HUES48 (cell line): ENCODE measurements around the gene ADARB2.

Source experiments
- H3K27ac ChIP-seq: one replicate; pipeline ENCODE4 v1.7.0; 2013; ENCODE audit warnings: low read depth, low read length, inconsistent platforms
- H3K27me3 ChIP-seq: 2 replicates; pipeline ENCODE4 v1.6.1; 2013; ENCODE audit warnings: mild to moderate bottlenecking, low read length; ENCODE audit not compliant: control insufficient read depth, insufficient read depth
- H3K36me3 ChIP-seq: 2 replicates; pipeline ENCODE4 v1.6.1; 2013; ENCODE audit warnings: low read length; ENCODE audit not compliant: control insufficient read depth, insufficient read depth
- H3K4me1 ChIP-seq: 2 replicates; pipeline ENCODE4 v1.6.1; 2013; ENCODE audit warnings: mild to moderate bottlenecking, low read length; ENCODE audit not compliant: control insufficient read depth, insufficient read depth
- H3K4me3 ChIP-seq: 2 replicates; pipeline ENCODE4 v1.5.1; 2013; ENCODE audit warnings: mild to moderate bottlenecking, low read depth, low read length
- H3K9ac ChIP-seq: 2 replicates; pipeline ENCODE4 v1.6.1; 2013; ENCODE audit warnings: mild to moderate bottlenecking, low read depth, low read length, moderate library complexity
- H3K9me3 ChIP-seq: 2 replicates; pipeline ENCODE4 v1.6.1; 2013; ENCODE audit warnings: low read length; ENCODE audit not compliant: control insufficient read depth, insufficient read depth

Gene ADARB2

GRCh38 chr10:1663226-1663625 lies 74.1 kb downstream of the ADARB2 start:
- H3K4me1 ChIP-seq, result no peaks in the 10 kb centered on the region
- H3K27me3 ChIP-seq, result no peaks in the 10 kb centered on the region
- no peak overlapping the region for H3K27ac ChIP-seq
- H3K9me3 ChIP-seq, result no peaks in the 10 kb centered on the region
- H3K36me3 ChIP-seq, result no peaks in the 10 kb centered on the region
- no peak overlapping the region for H3K9ac ChIP-seq
- no peak overlapping the region for H3K4me3 ChIP-seq

- H3K9me3 ChIP-seq, result no peaks in the 10 kb centered on the region
- H3K9ac ChIP-seq, result no peak overlapping the region
- no peak overlapping the region for H3K4me3 ChIP-seq
- no peaks in the 10 kb centered on the region for H3K27me3 ChIP-seq
- H3K4me1 ChIP-seq, result no peaks in the 10 kb centered on the region
- no peak overlapping the region for H3K27ac ChIP-seq
- H3K36me3 ChIP-seq, result no peaks in the 10 kb centered on the region
Measured at GRCh38 chr10:1662438-1663025, 74.8 kb downstream of the ADARB2 start.

- Histone ChIP-seq H3K27ac (no peak overlapping the region), H3K4me3 (no peak overlapping the region), H3K9me3 (no peaks in the 10 kb centered on the region), H3K4me1 (no peaks in the 10 kb centered on the region), H3K36me3 (no peaks in the 10 kb centered on the region), H3K9ac (no peak overlapping the region), H3K27me3 (no peaks in the 10 kb centered on the region)
Measured at GRCh38 chr10:1661859-1662437, 75.4 kb downstream of the ADARB2 start.

- no peaks in the 10 kb centered on the region for H3K4me1 ChIP-seq
- H3K9ac ChIP-seq, result no peak overlapping the region
Measured at GRCh38 chr10:1661416-1661815, 75.9 kb downstream of the ADARB2 start.

GRCh38 chr10:1660815-1661214 lies 76.5 kb downstream of the ADARB2 start:
- no peak overlapping the region for H3K4me3 ChIP-seq
- H3K4me1 ChIP-seq, result no peaks in the 10 kb centered on the region
- H3K9me3 ChIP-seq, result no peaks in the 10 kb centered on the region
- H3K9ac ChIP-seq, result no peak overlapping the region
- no peak overlapping the region for H3K27ac ChIP-seq
- no peaks in the 10 kb centered on the region for H3K36me3 ChIP-seq
- H3K27me3 ChIP-seq, result no peaks in the 10 kb centered on the region

More at GRCh38 chr10:1661416-1661815, 75.9 kb downstream of the ADARB2 start:
- Histone ChIP-seq H3K27me3 (no peaks in the 10 kb centered on the region), H3K4me3 (no peak overlapping the region), H3K27ac (no peak overlapping the region), H3K36me3 (no peaks in the 10 kb centered on the region), H3K9me3 (no peaks in the 10 kb centered on the region)

GRCh38 chr10:1660386-1660785 lies 76.9 kb downstream of the ADARB2 start:
- Histone ChIP-seq H3K4me3 (no peak overlapping the region), H3K4me1 (no peaks in the 10 kb centered on the region), H3K9me3 (no peaks in the 10 kb centered on the region)

GRCh38 chr10:1659221-1659791 lies 78.0 kb downstream of the ADARB2 start:
- H3K27me3 ChIP-seq, result no peaks in the 10 kb centered on the region
- no peak overlapping the region for H3K9ac ChIP-seq
- no peak overlapping the region for H3K27ac ChIP-seq

More at GRCh38 chr10:1660386-1660785, 76.9 kb downstream of the ADARB2 start:
- no peak overlapping the region for H3K27ac ChIP-seq
- no peaks in the 10 kb centered on the region for H3K27me3 ChIP-seq
- H3K36me3 ChIP-seq, result no peaks in the 10 kb centered on the region
- no peak overlapping the region for H3K9ac ChIP-seq

GRCh38 chr10:1658658-1659057 lies 78.7 kb downstream of the ADARB2 start:
- H3K27ac ChIP-seq, result no peak overlapping the region
- no peaks in the 10 kb centered on the region for H3K27me3 ChIP-seq
- no peak overlapping the region for H3K4me3 ChIP-seq
- H3K9ac ChIP-seq, result no peak overlapping the region
- H3K36me3 ChIP-seq, result no peaks in the 10 kb centered on the region
- H3K9me3 ChIP-seq, result no peaks in the 10 kb centered on the region
- no peaks in the 10 kb centered on the region for H3K4me1 ChIP-seq

More at GRCh38 chr10:1659221-1659791, 78.0 kb downstream of the ADARB2 start:
- no peaks in the 10 kb centered on the region for H3K36me3 ChIP-seq
- H3K4me3 ChIP-seq, result no peak overlapping the region
- H3K4me1 ChIP-seq, result no peaks in the 10 kb centered on the region
- H3K9me3 ChIP-seq, result no peaks in the 10 kb centered on the region

- no peak overlapping the region for H3K4me3 ChIP-seq
- no peak overlapping the region for H3K27ac ChIP-seq
- H3K9ac ChIP-seq, result no peak overlapping the region
- no peaks in the 10 kb centered on the region for H3K4me1 ChIP-seq
- H3K36me3 ChIP-seq, result no peaks in the 10 kb centered on the region
- no peaks in the 10 kb centered on the region for H3K9me3 ChIP-seq
- H3K27me3 ChIP-seq, result no peaks in the 10 kb centered on the region
Measured at GRCh38 chr10:1657479-1657878, 79.8 kb downstream of the ADARB2 start.

GRCh38 chr10:1655367-1655766 lies 82.0 kb downstream of the ADARB2 start:
- H3K9me3 ChIP-seq, result no peaks in the 10 kb centered on the region

GRCh38 chr10:1654811-1655356 lies 82.4 kb downstream of the ADARB2 start:
- no peaks in the 10 kb centered on the region for H3K27me3 ChIP-seq
- H3K9me3 ChIP-seq, result no peaks in the 10 kb centered on the region
- H3K9ac ChIP-seq, result no peak overlapping the region
- H3K4me1 ChIP-seq, result no peaks in the 10 kb centered on the region
- no peak overlapping the region for H3K4me3 ChIP-seq
- no peaks in the 10 kb centered on the region for H3K36me3 ChIP-seq
- no peak overlapping the region for H3K27ac ChIP-seq

More at GRCh38 chr10:1655367-1655766, 82.0 kb downstream of the ADARB2 start:
- Histone ChIP-seq H3K4me1 (no peaks in the 10 kb centered on the region), H3K27me3 (no peaks in the 10 kb centered on the region), H3K4me3 (no peak overlapping the region), H3K9ac (no peak overlapping the region), H3K36me3 (no peaks in the 10 kb centered on the region), H3K27ac (no peak overlapping the region)
